IMR-90 (cell line): Measurements from ENCODE around the gene CNKSR2. TPM values are rescaled to one million over a fixed set of nuclear protein-coding genes. Genes with fewer than 3 reads are reported as not detected.

Experiments used
- ATAC-seq: fragments of 200-7000 bp; cut with Tn5 transposase; 2 replicates; pipeline ENCODE4 v1.9.1; 2020; ENCODE audit warnings: low read depth, mild to moderate bottlenecking, moderate library complexity
- BruUV-seq: library from RNA; stranded (reverse); fragments of 400-500 nt; replicated peaks from 2 replicates; lab custom pipeline; 2021; lab: Mats Ljungman, UMichigan
- CTCF ChIA-PET: fragments of 300-600 bp; formaldehyde crosslinking; extraction: SDS; loops from one replicate; lab custom pipeline; 2021; ENCODE audit warnings: antibody characterized with exemption; lab: Yijun Ruan, JAX
- POLR2A ChIA-PET: fragments of 300-600 bp; sonication (Branson Sonifier 250); formaldehyde crosslinking; loops from one replicate; lab custom pipeline; 2022; ENCODE audit warnings: antibody characterized with exemption; ENCODE audit not compliant: unreplicated experiment; lab: Charles Lee
- DNase-seq: peaks from one replicate; pipeline ENCODE4 v3.0.0; 2013
- H2AFZ ChIP-seq: replicated peaks from 2 replicates; pipeline ENCODE3; 2013; ENCODE audit warnings: low read length, mild to moderate bottlenecking; ENCODE audit not compliant: poor library complexity
- H2AK5ac ChIP-seq: 2 replicates; pipeline ENCODE4 v1.6.1; 2013; ENCODE audit warnings: low read depth, low read length, inconsistent platforms
- H2AK9ac ChIP-seq: replicated peaks from 2 replicates; pipeline ENCODE3; 2013; ENCODE audit warnings: mild to moderate bottlenecking, low read depth, low read length, moderate library complexity; ENCODE audit not compliant: poor library complexity
- H2BK120ac ChIP-seq: 2 replicates; pipeline ENCODE4 v1.6.1; 2013; ENCODE audit warnings: low read depth, low read length, inconsistent platforms
- H2BK15ac ChIP-seq: 3 replicates; pipeline ENCODE4 v1.6.1; 2013; ENCODE audit warnings: low read depth, low read length, inconsistent platforms
- H2BK20ac ChIP-seq: 2 replicates; pipeline ENCODE4 v1.6.1; 2013; ENCODE audit warnings: low read depth, mild to moderate bottlenecking, inconsistent platforms, low read length, moderate library complexity
- H2BK5ac ChIP-seq: 2 replicates; pipeline ENCODE4 v1.6.1; 2013; ENCODE audit warnings: mild to moderate bottlenecking, low read depth, low read length, inconsistent platforms; ENCODE audit not compliant: poor library complexity, severe bottlenecking
- H3K14ac ChIP-seq: replicated peaks from 2 replicates; pipeline ENCODE4 v1.6.1; 2013; ENCODE audit warnings: low read depth, low read length, inconsistent platforms
- H3K18ac ChIP-seq: 2 replicates; pipeline ENCODE4 v1.6.1; 2013; ENCODE audit warnings: low read depth, low read length, control low read depth
- H3K23ac ChIP-seq: 2 replicates; pipeline ENCODE4 v1.6.1; 2013; ENCODE audit warnings: low read depth, low read length, inconsistent platforms
- H3K27ac ChIP-seq: 2 replicates; pipeline ENCODE4 v1.5.1; 2013; ENCODE audit warnings: mild to moderate bottlenecking, control low read depth, low read length; ENCODE audit not compliant: insufficient read depth
- H3K27me3 ChIP-seq: 2 replicates; pipeline ENCODE4 v1.6.1; 2013; ENCODE audit warnings: low read length; ENCODE audit not compliant: control insufficient read depth, insufficient read depth
- H3K36me3 ChIP-seq: 2 replicates; pipeline ENCODE4 v1.6.1; 2013; ENCODE audit warnings: low read length, mixed read lengths; ENCODE audit not compliant: control insufficient read depth, insufficient read depth
- H3K4ac ChIP-seq: 2 replicates; pipeline ENCODE4 v1.6.1; 2013; ENCODE audit warnings: low read depth, low read length, inconsistent platforms
- H3K4me1 ChIP-seq: 2 replicates; pipeline ENCODE4 v1.6.1; 2013; ENCODE audit warnings: low read length, mixed read lengths; ENCODE audit not compliant: control insufficient read depth, insufficient read depth
- H3K4me2 ChIP-seq: 2 replicates; pipeline ENCODE4 v1.6.1; 2013; ENCODE audit warnings: low read depth, mild to moderate bottlenecking, control low read depth, low read length, moderate library complexity
- H3K4me3 ChIP-seq: 2 replicates; pipeline ENCODE4 v1.5.1; 2013; ENCODE audit warnings: low read depth, mild to moderate bottlenecking, control low read depth, low read length, moderate library complexity; ENCODE audit not compliant: insufficient read depth
- H3K56ac ChIP-seq: 2 replicates; pipeline ENCODE4 v1.6.1; 2013; ENCODE audit warnings: low read length, inconsistent platforms; ENCODE audit not compliant: insufficient read depth; ENCODE audit errors: extremely low read depth
- H3K79me1 ChIP-seq, 2 experiments: 2 replicates each; pipeline ENCODE4 v1.6.1; 2013; ENCODE audit warnings: low read length in 2 of 2, inconsistent platforms in 1 of 2, low read depth in 1 of 2
- H3K9ac ChIP-seq: 2 replicates; pipeline ENCODE4 v1.6.1; 2013; ENCODE audit warnings: low read depth, low read length, control low read depth
- H3K9me1 ChIP-seq: 2 replicates; pipeline ENCODE4 v1.6.1; 2013; ENCODE audit warnings: low read length, inconsistent platforms; ENCODE audit not compliant: insufficient read depth
- H3K9me3 ChIP-seq: 2 replicates; pipeline ENCODE4 v1.6.1; 2013; ENCODE audit warnings: low read length; ENCODE audit not compliant: control insufficient read depth, insufficient read depth
- H4K20me1 ChIP-seq: 2 replicates; pipeline ENCODE4 v1.6.1; 2013; ENCODE audit warnings: low read length, inconsistent platforms; ENCODE audit not compliant: insufficient read depth
- H4K5ac ChIP-seq: 2 replicates; pipeline ENCODE4 v1.6.1; 2013; ENCODE audit warnings: mild to moderate bottlenecking, low read depth, low read length, control low read depth
- H4K8ac ChIP-seq, 2 experiments: 2 replicates each; pipeline ENCODE4 v1.6.1; 2013; ENCODE audit warnings: low read depth in 2 of 2, low read length in 2 of 2, control low read depth in 1 of 2, inconsistent platforms in 1 of 2
- H4K91ac ChIP-seq: 2 replicates; pipeline ENCODE4 v1.6.1; 2013; ENCODE audit warnings: low read depth, low read length, inconsistent platforms; ENCODE audit not compliant: insufficient read depth
- BHLHE40 ChIP-seq: fragments of 150-350 bp; IDR thresholded peaks from 2 replicates; pipeline ENCODE4 v1.6.1; 2016; ENCODE audit warnings: mild to moderate bottlenecking, low read depth, low read length
- FOS ChIP-seq: fragments of 150-350 bp; IDR thresholded peaks from 2 replicates; pipeline ENCODE4 v1.6.1; 2016; ENCODE audit warnings: low read depth, low read length
- MAFK ChIP-seq: IDR thresholded peaks from 2 replicates; pipeline ENCODE4 v1.6.1; 2012; ENCODE audit warnings: low read depth, low read length, improper control_type of control experiment
- MAZ ChIP-seq: IDR thresholded peaks from 2 replicates; pipeline ENCODE4 v1.6.1; 2012; ENCODE audit warnings: low read depth, mild to moderate bottlenecking, low read length, improper control_type of control experiment, moderate library complexity, borderline replicate concordance
- MXI1 ChIP-seq: IDR thresholded peaks from 2 replicates; pipeline ENCODE4 v1.6.1; 2012; ENCODE audit warnings: low read depth, mild to moderate bottlenecking, low read length, moderate library complexity, borderline replicate concordance
- WGBS, 2 experiments: methylation state at CpG; one replicate each; pipeline versions ENCODE4 v1.1.5 to v1.1.7; 2013; ENCODE audit warnings: missing lambda C conversion rate in 2 of 2; ENCODE audit not compliant: insufficient read length in 1 of 2; ENCODE audit errors: extremely low coverage in 2 of 2; 5-methylcytosine and 5-hydroxymethylcytosine counted together
- dilution Hi-C: fragments of 300-500 bp; cut with HindIII; formaldehyde crosslinking; loops from one replicate; pipeline ENCODE4 v1.14.3; 2018; ENCODE audit warnings: low sequenced_read_pairs; ENCODE audit not compliant: unreplicated experiment
- in situ Hi-C: fragments of 300-500 bp; cut with MboI; formaldehyde crosslinking; loops from 3 replicates; pipeline ENCODE4 v1.14.3; 2019; ENCODE audit warnings: low sequenced_read_pairs, inconsistent platforms, mixed read lengths
- intact Hi-C: fragments of 100-400 bp; cut with micrococcal nuclease; formaldehyde crosslinking; loops from 2 replicates; pipeline ENCODE4 v1.10.0; 2022
- polyA plus RNA-seq, 3 experiments: library from polyadenylated mRNA; depleted of rRNA; stranded (reverse); fragments of >200 nt; gene quantifications; 2 replicates each; pipeline ENCODE4 v1.2.3, GENCODE V29; 2012; ENCODE audit warnings: low replicate concordance in 1 of 3
- total RNA-seq: library from RNA; depleted of rRNA; stranded (reverse); fragments of >200 nt; gene quantifications from 2 replicates; pipeline ENCODE4 v1.2.3, GENCODE V29; 2012
- TF ChIP-seq, protein P1 (sequence below): conservative IDR thresholded peaks from 2 replicates; pipeline ENCODE4 v1.5.1; 2012; ENCODE audit warnings: mild to moderate bottlenecking, low read depth, low read length, improper control_type of control experiment

The CNKSR2 gene
- total and polyA plus RNA-seq, 2 of the 4 experiments (the other 2 are of a cell fraction) = 0.14 to 0.90 TPM

DNA sequence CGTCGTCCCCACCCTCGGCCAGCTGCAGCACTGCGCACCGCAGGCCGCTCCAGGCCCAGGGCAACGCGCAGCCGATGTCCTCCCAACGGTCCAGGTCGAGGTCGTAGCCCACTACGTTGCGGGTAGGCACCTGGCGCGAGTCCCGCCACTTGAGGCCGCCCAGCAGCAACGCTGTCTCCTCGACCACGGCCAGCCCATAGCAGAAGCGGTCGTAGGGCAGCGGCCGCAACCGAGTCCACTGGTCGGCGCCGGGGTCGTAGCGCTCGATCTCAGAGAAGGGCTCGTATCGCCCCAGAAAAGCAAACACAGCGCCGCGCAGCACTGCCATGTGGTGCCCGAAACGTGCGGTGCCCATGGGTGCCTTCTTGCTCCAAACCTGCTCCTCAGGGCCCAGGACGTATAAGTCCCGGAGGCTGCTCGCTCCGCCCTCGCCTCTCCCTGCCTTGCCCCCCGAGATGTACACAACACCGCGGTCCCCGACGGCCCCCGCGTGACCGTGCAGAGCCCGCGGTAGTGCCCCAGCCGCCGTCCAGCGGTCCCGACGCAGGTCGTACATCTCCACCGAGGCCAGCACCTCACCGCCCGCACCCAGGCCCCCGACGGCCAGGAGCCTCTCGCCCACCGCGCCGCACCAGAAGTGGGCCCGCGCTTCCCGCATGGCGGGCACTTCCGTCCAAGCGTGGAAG, 281.8 kb downstream of the CNKSR2 start:
- dilution Hi-C loops (no loop called here), in situ Hi-C loops (no loop called here), intact Hi-C loops (no loop called here)
- Histone ChIP-seq H3K4ac (no peak overlapping the region), H3K4me3 (no peak overlapping the region), H4K5ac (no peak overlapping the region), H4K91ac (no peak overlapping the region), H2BK120ac (no peak overlapping the region), H2AK5ac (no peak overlapping the region), H3K14ac (no peak overlapping the region), H3K27me3 (no peaks in the 10 kb centered on the region), H2BK5ac (no peak overlapping the region), H4K8ac (no peak overlapping the region), H3K27ac (no peak overlapping the region), H2AFZ (peak overlapping the region; percentile 67), H2BK20ac (no peak overlapping the region), H3K4me1 (no peaks in the 10 kb centered on the region), H3K56ac (no peak overlapping the region), H3K4me2 (no peak overlapping the region), H3K79me1 (no peaks in the 10 kb centered on the region), H3K9ac (no peak overlapping the region), H2AK9ac (no peak overlapping the region), H2BK15ac (no peak overlapping the region), H3K9me3 (peaks cover 11% of the 10 kb centered on the region; the same call in 1 of the 2 replicates), H3K9me1 (no peaks in the 10 kb centered on the region), H4K20me1 (no peaks in the 10 kb centered on the region), H3K18ac (no peak overlapping the region), H3K36me3 (no peaks in the 10 kb centered on the region), H3K23ac (no peak overlapping the region)
- ChIA-PET CTCF (no interaction called here), POLR2A (no interaction called here)
- BruUV-seq = no TSS peak
- no peak for TF ChIP-seq MXI1
- no peak for TF ChIP-seq MAZ
- no peak for TF ChIP-seq MAFK
- TF ChIP-seq, protein P1, sequence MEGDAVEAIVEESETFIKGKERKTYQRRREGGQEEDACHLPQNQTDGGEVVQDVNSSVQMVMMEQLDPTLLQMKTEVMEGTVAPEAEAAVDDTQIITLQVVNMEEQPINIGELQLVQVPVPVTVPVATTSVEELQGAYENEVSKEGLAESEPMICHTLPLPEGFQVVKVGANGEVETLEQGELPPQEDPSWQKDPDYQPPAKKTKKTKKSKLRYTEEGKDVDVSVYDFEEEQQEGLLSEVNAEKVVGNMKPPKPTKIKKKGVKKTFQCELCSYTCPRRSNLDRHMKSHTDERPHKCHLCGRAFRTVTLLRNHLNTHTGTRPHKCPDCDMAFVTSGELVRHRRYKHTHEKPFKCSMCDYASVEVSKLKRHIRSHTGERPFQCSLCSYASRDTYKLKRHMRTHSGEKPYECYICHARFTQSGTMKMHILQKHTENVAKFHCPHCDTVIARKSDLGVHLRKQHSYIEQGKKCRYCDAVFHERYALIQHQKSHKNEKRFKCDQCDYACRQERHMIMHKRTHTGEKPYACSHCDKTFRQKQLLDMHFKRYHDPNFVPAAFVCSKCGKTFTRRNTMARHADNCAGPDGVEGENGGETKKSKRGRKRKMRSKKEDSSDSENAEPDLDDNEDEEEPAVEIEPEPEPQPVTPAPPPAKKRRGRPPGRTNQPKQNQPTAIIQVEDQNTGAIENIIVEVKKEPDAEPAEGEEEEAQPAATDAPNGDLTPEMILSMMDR = no peak
- TF ChIP-seq FOS = no peak
- TF ChIP-seq BHLHE40 = no peak
- WGBS, 2 experiments = 57% methylated on average over 40 of the region's 76 CpGs; no CpG with 5 or more reads in 1 of the 2 experiments
- DNase-seq = no peak
- no peak for ATAC-seq
